PC-3 (cell line): Measurements from ENCODE around the gene CD44. TPM values are rescaled to one million over a fixed set of nuclear protein-coding genes. Genes with fewer than 3 reads are reported as not detected.

Experiments
- ATAC-seq: fragments of 200-7000 bp; cut with Tn5 transposase; 2 replicates; pipeline ENCODE4 v1.9.1; 2020; ENCODE audit warnings: mild to moderate bottlenecking, moderate library complexity
- BruUV-seq: library from RNA; stranded (reverse); fragments of 400-500 nt; replicated peaks from 2 replicates; lab custom pipeline; 2021; lab: Mats Ljungman, UMichigan
- CTCF ChIA-PET: fragments of 300-600 bp; sonication (Branson Sonifier 250); formaldehyde crosslinking; loops from one replicate; lab custom pipeline; 2022; ENCODE audit warnings: antibody characterized with exemption; lab: Charles Lee
- POLR2A ChIA-PET: fragments of 300-600 bp; sonication (Branson Sonifier 250); formaldehyde crosslinking; loops from one replicate; lab custom pipeline; 2022; ENCODE audit warnings: antibody characterized with exemption; ENCODE audit not compliant: unreplicated experiment; lab: Charles Lee
- DNase-seq: peaks from one replicate; pipeline ENCODE4 v3.0.0-alpha.2; 2015
- H2AFZ ChIP-seq: fragments of 300-600 bp; sonication (generic); 2 replicates; pipeline ENCODE4 v1.6.0; 2016; ENCODE audit warnings: antibody characterized with exemption, low read length
- H3F3A ChIP-seq: fragments of 300-600 bp; sonication (generic); one replicate; pipeline ENCODE4 v1.6.0; 2017; ENCODE audit warnings: antibody characterized with exemption, low read length, control low read depth, mild to moderate bottlenecking; ENCODE audit not compliant: unreplicated experiment
- H3K27ac ChIP-seq: fragments of 300-600 bp; sonication (generic); 2 replicates; pipeline ENCODE4 v1.5.1; 2016; ENCODE audit warnings: mild to moderate bottlenecking, low read length
- H3K27me3 ChIP-seq: fragments of 300-600 bp; sonication (generic); 2 replicates; pipeline ENCODE4 v1.6.1; 2016; ENCODE audit warnings: low read length, mixed read lengths
- H3K36me3 ChIP-seq: fragments of 300-600 bp; sonication (generic); 2 replicates; pipeline ENCODE4 v1.6.1; 2016; ENCODE audit warnings: low read depth, mixed run types, low read length, mixed read lengths
- H3K4me1 ChIP-seq: fragments of 300-600 bp; sonication (generic); 2 replicates; pipeline ENCODE4 v1.5.1; 2016; ENCODE audit warnings: low read length; ENCODE audit not compliant: insufficient read depth
- H3K4me2 ChIP-seq: fragments of 300-600 bp; sonication (generic); 2 replicates; pipeline ENCODE4 v1.6.0; 2016; ENCODE audit warnings: low read length
- H3K4me3 ChIP-seq: fragments of 300-600 bp; sonication (generic); 2 replicates; pipeline ENCODE4 v1.5.1; 2016; ENCODE audit warnings: mild to moderate bottlenecking, low read length, mixed read lengths
- H3K79me2 ChIP-seq: fragments of 300-600 bp; sonication (generic); 2 replicates; pipeline ENCODE4 v1.6.1; 2017; ENCODE audit warnings: low read length, mixed read lengths
- H3K9ac ChIP-seq: fragments of 300-600 bp; sonication (generic); 2 replicates; pipeline ENCODE4 v1.6.0; 2016; ENCODE audit warnings: mild to moderate bottlenecking, low read length
- H3K9me2 ChIP-seq: fragments of 300-600 bp; sonication (generic); replicated peaks from 2 replicates; pipeline ENCODE4 v1.6.1; 2016; ENCODE audit warnings: mixed run types, low read length, mixed read lengths
- H3K9me3 ChIP-seq: fragments of 300-600 bp; sonication (generic); 2 replicates; pipeline ENCODE4 v1.6.1; 2016; ENCODE audit warnings: low read length, mixed read lengths
- H4K20me1 ChIP-seq: fragments of 300-600 bp; sonication (generic); 2 replicates; pipeline ENCODE4 v1.6.1; 2016; ENCODE audit warnings: low read length, mixed read lengths
- EZH2 ChIP-seq: fragments of 300-600 bp; sonication (generic); IDR thresholded peaks from one replicate; pipeline ENCODE4 v1.6.1; 2017; ENCODE audit warnings: antibody characterized with exemption, mild to moderate bottlenecking, low read length; ENCODE audit not compliant: unreplicated experiment
- EZH2phosphoT487 ChIP-seq: fragments of 300-600 bp; sonication (generic); IDR thresholded peaks from 2 replicates; pipeline ENCODE4 v1.6.1; 2018; ENCODE audit warnings: mild to moderate bottlenecking, antibody characterized with exemption, low read length, borderline replicate concordance
- intact Hi-C: fragments of 100-400 bp; cut with micrococcal nuclease; formaldehyde crosslinking; loops from 2 replicates; pipeline ENCODE4 v1.9.0; 2023
- total RNA-seq: library from RNA; depleted of rRNA; stranded (reverse); fragments of >200 nt; gene quantifications from 2 replicates; pipeline ENCODE4 v1.2.3, GENCODE V29; 2014
- TF ChIP-seq, protein P1 (sequence below): fragments of 300-600 bp; sonication (generic); conservative IDR thresholded peaks from 2 replicates; pipeline ENCODE4 v1.5.1; 2017; ENCODE audit warnings: antibody characterized with exemption, low read depth, mild to moderate bottlenecking, low read length

CD44 gene
- total RNA-seq, 1 experiment from 2014 or later = 181 TPM

- Histone ChIP-seq H3F3A (no peaks in the 10 kb centered on the region), H4K20me1 (peaks cover 96% of the 10 kb centered on the region), H3K4me1 (peaks cover 15% of the 10 kb centered on the region), H3K4me2 (no peak overlapping the region), H3K9me3 (no peaks in the 10 kb centered on the region), H3K9ac (no peak overlapping the region), H3K9me2 (no peaks in the 10 kb centered on the region), H3K36me3 (peaks cover 90% of the 10 kb centered on the region), H3K27me3 (no peaks in the 10 kb centered on the region), H3K79me2 (peaks cover 100% of the 10 kb centered on the region), H3K27ac (no peak overlapping the region), H3K4me3 (no peak overlapping the region), H2AFZ (no peak overlapping the region)
- CTCF ChIA-PET = no interaction called here
- ATAC-seq (no peak), DNase-seq (no peak)
- POLR2A ChIA-PET = interaction anchor here (0.7 kb wide), 1 partner anchor 33 kb away, joined by 4 read pairs; no protein-coding TSS in a partner anchor
- intact Hi-C loops = no loop called here
- BruUV-seq = no TSS peak
- TF ChIP-seq EZH2 = no peak
- no peak for TF ChIP-seq EZH2phosphoT487
- TF ChIP-seq, protein P1, sequence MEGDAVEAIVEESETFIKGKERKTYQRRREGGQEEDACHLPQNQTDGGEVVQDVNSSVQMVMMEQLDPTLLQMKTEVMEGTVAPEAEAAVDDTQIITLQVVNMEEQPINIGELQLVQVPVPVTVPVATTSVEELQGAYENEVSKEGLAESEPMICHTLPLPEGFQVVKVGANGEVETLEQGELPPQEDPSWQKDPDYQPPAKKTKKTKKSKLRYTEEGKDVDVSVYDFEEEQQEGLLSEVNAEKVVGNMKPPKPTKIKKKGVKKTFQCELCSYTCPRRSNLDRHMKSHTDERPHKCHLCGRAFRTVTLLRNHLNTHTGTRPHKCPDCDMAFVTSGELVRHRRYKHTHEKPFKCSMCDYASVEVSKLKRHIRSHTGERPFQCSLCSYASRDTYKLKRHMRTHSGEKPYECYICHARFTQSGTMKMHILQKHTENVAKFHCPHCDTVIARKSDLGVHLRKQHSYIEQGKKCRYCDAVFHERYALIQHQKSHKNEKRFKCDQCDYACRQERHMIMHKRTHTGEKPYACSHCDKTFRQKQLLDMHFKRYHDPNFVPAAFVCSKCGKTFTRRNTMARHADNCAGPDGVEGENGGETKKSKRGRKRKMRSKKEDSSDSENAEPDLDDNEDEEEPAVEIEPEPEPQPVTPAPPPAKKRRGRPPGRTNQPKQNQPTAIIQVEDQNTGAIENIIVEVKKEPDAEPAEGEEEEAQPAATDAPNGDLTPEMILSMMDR = no peak
These were observed 11.5 kb downstream of the CD44 start for GRCh38 chr11:35150454-35150853.

- ChIA-PET POLR2A (no interaction called here), CTCF (no interaction called here)
- TF ChIP-seq EZH2phosphoT487 = no peak
- no peak for TF ChIP-seq EZH2
- TF ChIP-seq, protein P1 = no peak
- Histone ChIP-seq H3F3A (no peaks in the 10 kb centered on the region), H3K27ac (no peak overlapping the region), H3K4me3 (no peak overlapping the region), H4K20me1 (peaks cover 96% of the 10 kb centered on the region), H3K36me3 (peaks cover 92% of the 10 kb centered on the region), H3K9ac (no peak overlapping the region), H3K27me3 (no peaks in the 10 kb centered on the region), H3K9me3 (no peaks in the 10 kb centered on the region), H3K9me2 (no peaks in the 10 kb centered on the region), H3K4me2 (no peak overlapping the region), H3K79me2 (peaks cover 100% of the 10 kb centered on the region), H2AFZ (no peak overlapping the region), H3K4me1 (peaks cover 7% of the 10 kb centered on the region)
- DNase-seq (no peak), ATAC-seq (no peak)
- BruUV-seq = no TSS peak
- intact Hi-C loops = no loop called here
These were observed 12.3 kb downstream of the CD44 start for GRCh38 chr11:35151241-35151640.

- no peak overlapping the region for H3K4me3 ChIP-seq
- POLR2A ChIA-PET = no interaction called here
- no peak overlapping the region for H3K9ac ChIP-seq
- H2AFZ ChIP-seq = no peak overlapping the region
- peaks cover 100% of the 10 kb centered on the region for H3K79me2 ChIP-seq
- no peaks in the 10 kb centered on the region for H3K27me3 ChIP-seq
- H3K9me3 ChIP-seq = no peaks in the 10 kb centered on the region
- ATAC-seq (no peak), DNase-seq (no peak)
- no peak overlapping the region for H3K27ac ChIP-seq
- CTCF ChIA-PET = no interaction called here
- no peak for TF ChIP-seq EZH2
- TF ChIP-seq EZH2phosphoT487 = no peak
- TF ChIP-seq, protein P1 = no peak
- peaks cover 2% of the 10 kb centered on the region for H3K4me1 ChIP-seq
- H3K4me2 ChIP-seq = no peak overlapping the region
- H3K9me2 ChIP-seq = no peaks in the 10 kb centered on the region
- H3K36me3 ChIP-seq = peaks cover 91% of the 10 kb centered on the region
- BruUV-seq = no TSS peak
- intact Hi-C loops = no loop called here
- peaks cover 94% of the 10 kb centered on the region for H4K20me1 ChIP-seq
- no peaks in the 10 kb centered on the region for H3F3A ChIP-seq
These were observed 12.8 kb downstream of the CD44 start for GRCh38 chr11:35151683-35152280.
